Tibial artery (tissue), 4 donors: ENCODE measurements around the gene RC3H2.
"Not testable (repeated sequence)": the region's sequence is repeated elsewhere in the genome, so short reads cannot be mapped to it uniquely, and the experiment has no call there.

ENCODE experiments used
- DNase-seq, 2 donors: peaks; one replicate each; pipeline ENCODE4 v3.0.0-alpha.2; 2019
- H3K27ac ChIP-seq, 2 donors: fragments of 200-600 bp; sonication (generic) in 1 of 2; 1 replicate in 1 of 2; 2 replicates in 1 of 2; pipeline ENCODE4 v1.5.1; 2018 to 2019; ENCODE audit warnings: mild to moderate bottlenecking in 1 of 2
- H3K27me3 ChIP-seq, 2 donors: fragments of 200-600 bp; sonication (generic) in 1 of 2; one replicate each; pipeline versions ENCODE4 v1.5.1 to v1.6.0; 2016 to 2019
- H3K36me3 ChIP-seq, 3 donors: fragments of 200-600 bp; sonication (generic) in 2 of 3; one replicate each; pipeline ENCODE4 v1.5.1; 2016 to 2019; ENCODE audit warnings: mild to moderate bottlenecking in 2 of 3
- H3K4me1 ChIP-seq, 4 donors: fragments of 200-600 bp; sonication (generic) in 2 of 4; 1 replicate in 3 of 4; 2 replicates in 1 of 4; pipeline ENCODE4 v1.5.1; 2016 to 2019
- H3K4me3 ChIP-seq, 2 donors: fragments of 200-600 bp; sonication (generic) in 1 of 2; 1 replicate in 1 of 2; 2 replicates in 1 of 2; pipeline ENCODE4 v1.5.1; 2018 to 2019; ENCODE audit warnings: mild to moderate bottlenecking in 2 of 2
- H3K9me3 ChIP-seq, 3 donors: fragments of 200-600 bp; sonication (generic) in 1 of 3; one replicate each; pipeline ENCODE4 v1.5.1; 2016 to 2019
- CTCF ChIP-seq, 2 experiments: fragments of 200-600 bp in 1 of 2; fragments of 450-650 bp in 1 of 2; IDR thresholded peaks; one replicate each; pipeline ENCODE4 v1.5.1; 2017 to 2019; ENCODE audit warnings: antibody characterized with exemption in 2 of 2, mild to moderate bottlenecking in 1 of 2, moderate library complexity in 1 of 2
- intact Hi-C: fragments of 100-400 bp; cut with DNase I; formaldehyde crosslinking; loops from one replicate; pipeline ENCODE4 v1.15.0; 2023; ENCODE audit warnings: low total_unique reads

The RC3H2 gene

DNA sequence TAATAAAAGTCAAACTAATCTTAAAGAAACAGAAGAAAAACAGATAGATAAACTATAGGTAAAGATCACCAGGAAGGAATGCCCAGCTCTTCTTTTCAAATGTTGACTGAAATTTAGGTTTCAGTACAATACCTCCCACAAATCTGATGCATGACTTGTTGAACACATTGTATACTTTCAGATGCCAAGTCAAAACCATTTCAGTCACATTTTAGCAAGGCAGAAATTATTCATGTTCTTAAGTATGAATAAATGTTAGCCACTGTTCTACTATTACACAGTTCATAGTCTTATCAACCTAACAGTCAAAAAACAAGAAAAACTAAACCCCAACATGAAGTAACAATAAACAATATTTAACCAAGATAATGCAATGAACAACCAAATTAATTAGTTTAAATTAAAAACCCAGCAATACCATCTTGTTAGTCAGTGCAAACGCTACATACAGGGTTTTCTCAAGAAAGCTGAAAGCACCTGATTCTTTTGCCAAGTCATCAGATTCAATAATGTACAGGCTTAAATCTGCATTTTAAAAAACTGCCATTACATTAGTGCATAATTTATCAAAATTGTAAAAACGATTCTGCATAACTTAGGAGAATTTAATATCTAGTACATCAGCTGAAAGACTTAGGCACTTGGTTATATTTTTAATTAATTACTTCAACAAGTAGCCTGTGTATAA is 56.8 kb downstream of the RC3H2 start:
- Histone ChIP-seq H3K36me3 (peaks cover 52 to 75% (median 55%) of the 10 kb centered on the region in 3 donors), H3K9me3 (no peaks in the 10 kb centered on the region), H3K4me3 (no peak overlapping the region), H3K4me1 (no peaks in the 10 kb centered on the region), H3K27ac (no peak overlapping the region), H3K27me3 (no peaks in the 10 kb centered on the region)
- DNase-seq = no peak
- no peak for TF ChIP-seq CTCF (IDR thresholded peaks at IDR 0.05)
- intact Hi-C loops = no loop called here

DNA sequence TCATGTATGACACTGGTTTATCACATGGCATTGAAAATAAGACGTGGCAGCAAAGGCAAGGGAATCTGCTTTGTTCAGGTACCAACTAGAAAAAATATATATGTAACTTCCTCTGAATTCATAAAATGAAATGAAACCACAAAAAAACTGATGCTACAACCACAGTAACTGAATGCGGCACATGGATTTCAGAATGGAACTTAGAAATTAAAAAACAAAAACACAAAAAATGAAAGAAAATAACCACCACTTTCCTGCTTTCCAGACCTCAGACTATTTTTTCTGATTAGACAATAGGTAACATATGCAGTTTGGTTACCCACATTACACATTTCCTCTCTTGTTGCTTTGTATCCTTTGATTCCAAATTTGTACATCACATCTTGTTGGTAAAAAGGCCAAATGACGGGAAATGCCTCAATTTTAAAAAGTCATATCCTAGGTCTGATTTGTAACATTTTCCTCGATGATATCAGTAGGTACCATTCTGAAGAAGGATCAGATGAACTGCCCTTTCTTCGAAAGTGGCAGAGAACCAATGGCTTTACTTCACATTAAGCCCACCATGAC is 58.7 kb downstream of the RC3H2 start:
- Histone ChIP-seq H3K27me3 (no peaks in the 10 kb centered on the region), H3K9me3 (no peaks in the 10 kb centered on the region), H3K4me3 (no peak overlapping the region), H3K36me3 (peaks cover 40 to 58% (median 45%) of the 10 kb centered on the region in 3 donors), H3K27ac (no peak overlapping the region), H3K4me1 (no peaks in the 10 kb centered on the region)
- no peak for TF ChIP-seq CTCF (IDR thresholded peaks at IDR 0.05)
- intact Hi-C loops = no loop called here
- DNase-seq = no peak

DNA sequence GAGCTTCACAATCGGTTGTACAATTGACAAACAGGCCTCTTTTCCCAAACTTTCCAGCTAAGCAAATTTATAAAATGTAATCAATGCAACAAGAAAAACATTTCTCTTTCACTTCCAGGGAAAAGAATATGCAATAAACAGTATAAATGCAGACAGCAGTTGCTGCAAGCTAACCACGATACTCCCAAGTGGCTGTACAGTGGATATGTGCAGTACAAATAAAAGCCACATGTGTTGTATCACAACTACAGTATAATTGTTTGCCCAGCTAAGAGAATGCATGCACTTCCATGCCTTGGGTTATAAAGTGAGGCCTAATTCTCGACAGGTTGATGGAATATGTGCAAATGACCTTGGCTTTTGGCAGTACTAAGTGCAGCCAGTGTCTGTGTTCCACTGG is 60.0 kb downstream of the RC3H2 start:
- intact Hi-C loops = no loop called here
- Histone ChIP-seq H3K27me3 (no peaks in the 10 kb centered on the region), H3K27ac (no peak overlapping the region), H3K4me3 (no peak overlapping the region), H3K36me3 (peaks cover 27 to 45% (median 35%) of the 10 kb centered on the region in 3 donors), H3K4me1 (no peaks in the 10 kb centered on the region), H3K9me3 (no peaks in the 10 kb centered on the region)
- TF ChIP-seq CTCF (IDR thresholded peaks at IDR 0.05) = no peak
- no peak for DNase-seq

GRCh38 chr9:122844137-122844536 is 61.0 kb downstream of the RC3H2 start:
- H3K4me3 ChIP-seq = no peak overlapping the region
- H3K4me1 ChIP-seq = no peaks in the 10 kb centered on the region
- intact Hi-C loops = no loop called here
- H3K9me3 ChIP-seq = no peaks in the 10 kb centered on the region
- TF ChIP-seq CTCF (IDR thresholded peaks at IDR 0.05) = no peak
- no peaks in the 10 kb centered on the region for H3K27me3 ChIP-seq
- peaks cover 20 to 35% (median 25%) of the 10 kb centered on the region in 3 donors for H3K36me3 ChIP-seq
- no peak for DNase-seq
- H3K27ac ChIP-seq = no peak overlapping the region

GRCh38 chr9:122841501-122841900 is 63.7 kb downstream of the RC3H2 start:
- no peak for TF ChIP-seq CTCF (IDR thresholded peaks at IDR 0.05)
- intact Hi-C loops = no loop called here
- Histone ChIP-seq H3K4me1 (no peaks in the 10 kb centered on the region), H3K27ac (no peak overlapping the region), H3K27me3 (no peaks in the 10 kb centered on the region), H3K9me3 (no peaks in the 10 kb centered on the region), H3K36me3 (peaks cover 0 to 13% (median 4%) of the 10 kb centered on the region in 3 donors), H3K4me3 (no peak overlapping the region)
- no peak for DNase-seq

DNA sequence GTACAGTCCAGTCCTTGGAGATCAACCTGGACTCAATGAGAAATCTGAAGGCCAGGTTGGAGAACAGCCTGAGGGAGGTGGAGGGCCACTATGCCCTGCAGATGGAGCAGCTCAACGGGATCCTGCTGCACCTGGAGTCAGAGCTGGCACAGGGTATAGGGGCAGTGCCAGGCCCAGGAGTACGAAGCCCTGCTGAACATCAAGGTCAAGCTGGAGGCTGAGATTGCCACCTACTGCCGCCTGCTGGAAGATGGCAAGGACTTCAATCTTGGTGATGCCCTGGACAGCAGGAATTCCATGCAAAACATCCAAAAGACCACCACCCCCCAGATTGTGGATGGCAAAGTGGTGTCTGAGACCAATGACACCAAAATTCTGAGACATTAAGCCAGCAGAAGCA is 66.7 kb downstream of the RC3H2 start:
- H3K27me3 ChIP-seq, DNase-seq, intact Hi-C loops, H3K4me3 ChIP-seq, H3K4me1 ChIP-seq, H3K9me3 ChIP-seq, H3K27ac ChIP-seq, H3K36me3 ChIP-seq: not testable (repeated sequence)
